ENCODE measurements around the gene USP15.

USP15 gene
- total RNA-seq, result 245 to 281 reads per million in 2 donors

DNA sequence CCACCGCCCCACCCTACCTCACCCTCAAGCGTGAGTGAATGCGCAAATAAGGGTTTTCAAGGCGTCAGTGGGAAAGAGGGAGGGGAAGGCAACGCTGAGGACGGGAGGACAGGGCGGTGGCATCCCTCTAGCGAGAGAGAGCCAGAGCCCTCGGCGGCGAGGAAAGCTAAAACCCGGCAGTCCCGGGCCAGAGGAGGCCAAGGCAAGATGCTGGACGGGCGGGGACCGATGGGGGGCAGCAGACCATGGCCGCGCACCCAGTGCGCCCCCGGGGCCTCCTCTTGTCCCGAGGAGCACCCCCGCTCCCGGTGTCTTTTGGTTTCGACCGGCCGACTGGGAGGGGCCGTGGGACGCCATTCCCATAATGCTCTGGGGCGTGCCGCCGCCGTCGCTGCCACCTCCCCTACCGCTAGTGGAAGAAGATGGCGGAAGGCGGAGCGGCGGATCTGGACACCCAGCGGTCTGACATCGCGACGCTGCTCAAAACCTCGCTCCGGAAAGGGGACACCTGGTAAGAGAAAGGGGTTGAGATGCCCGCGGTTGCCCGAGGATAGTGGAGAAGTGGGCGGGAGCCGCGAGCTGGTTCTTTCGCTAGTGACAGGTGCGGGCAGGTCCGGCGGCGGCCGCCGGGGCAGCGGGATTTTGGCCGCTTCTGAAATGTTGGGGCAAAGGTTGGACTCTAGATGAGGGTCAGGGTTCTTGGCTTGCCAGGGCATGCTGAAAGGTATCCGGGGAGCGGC lies at the start of gene USP15:
USP15 (plus strand) TSS at position 412 of the 740 bp plus-strand sequence; CDS start at position 423, 11 bp downstream.
- DNase-seq, result peak; percentile 91

DNA sequence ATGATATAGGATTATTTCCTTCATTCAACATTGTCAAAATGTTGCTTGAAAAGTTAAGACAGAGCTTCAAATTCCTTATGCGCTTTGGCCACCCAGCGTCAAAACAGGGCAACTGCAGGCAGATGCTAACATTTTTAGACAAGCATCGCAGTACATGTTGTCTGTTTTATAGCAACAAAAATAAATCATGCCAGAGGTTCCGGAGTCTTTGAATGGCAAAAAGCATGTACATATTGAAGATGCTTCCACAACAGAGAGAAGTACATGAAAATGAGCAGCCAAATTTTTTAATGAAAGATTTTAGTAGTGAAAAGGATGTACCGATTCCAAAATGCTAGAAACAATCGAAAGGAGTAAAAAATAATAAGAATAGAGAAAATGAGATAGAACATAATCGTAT lies 49.8 kb upstream of the USP15 start:
- no peak for DNase-seq

DNA sequence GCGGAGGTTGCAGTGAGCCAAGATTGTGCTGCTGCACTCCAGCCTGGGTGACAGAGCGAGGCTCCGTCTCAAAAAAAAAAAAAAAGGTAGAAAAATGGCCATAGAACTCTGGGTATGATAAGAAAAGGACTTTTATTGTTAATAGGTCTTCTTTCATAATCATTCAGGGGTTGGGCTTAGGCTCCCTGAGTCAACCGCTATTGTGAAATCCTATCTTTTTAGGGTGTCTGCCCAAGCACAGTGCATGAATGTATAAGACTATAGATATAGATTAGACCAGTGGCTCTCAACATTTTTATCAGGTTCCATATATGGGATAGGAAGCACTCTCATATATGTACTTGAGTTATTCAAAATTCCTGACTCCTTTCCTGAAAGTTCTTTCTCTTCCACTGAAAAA lies 48.7 kb upstream of the USP15 start:
- DNase-seq, result no peak

DNA sequence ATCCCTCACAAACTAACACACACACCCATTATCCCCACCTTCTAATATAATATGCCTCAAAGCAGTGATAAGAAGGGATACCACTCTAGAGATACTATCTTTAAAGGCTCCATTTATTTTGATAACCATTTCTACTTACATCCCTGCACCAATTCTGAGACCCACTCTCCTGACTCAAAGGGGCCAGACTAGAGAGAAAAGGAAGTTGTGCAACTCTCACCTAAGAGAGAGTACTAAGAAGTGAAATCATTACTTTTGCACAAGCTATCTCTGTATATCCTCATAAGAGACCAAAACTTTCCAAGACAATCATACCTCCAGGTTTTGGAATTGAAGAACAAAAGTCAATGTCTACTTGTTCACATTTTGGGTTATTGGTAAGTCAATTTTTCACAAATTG lies 45.4 kb upstream of the USP15 start:
- no peak for DNase-seq

DNA sequence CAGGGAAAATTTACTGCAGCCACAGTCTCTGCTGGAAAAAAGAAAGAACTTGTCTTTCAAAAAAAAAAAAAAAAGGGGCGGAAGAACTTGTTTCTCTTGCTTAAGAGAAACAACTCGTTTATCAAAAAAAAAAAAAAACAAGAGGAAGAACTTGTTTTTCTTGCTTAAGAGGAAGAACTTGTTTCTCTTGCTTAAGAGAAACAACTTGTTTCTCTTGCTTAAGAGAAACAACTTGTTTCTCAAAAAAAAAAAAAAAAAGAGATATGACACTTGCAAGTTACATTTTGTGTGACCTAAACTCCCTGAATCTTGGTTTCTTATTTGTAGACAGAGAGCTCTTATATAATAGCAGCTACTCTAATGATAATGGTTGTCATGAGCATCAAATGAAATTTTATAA lies 44.7 kb upstream of the USP15 start:
- DNase-seq, result no peak

DNA sequence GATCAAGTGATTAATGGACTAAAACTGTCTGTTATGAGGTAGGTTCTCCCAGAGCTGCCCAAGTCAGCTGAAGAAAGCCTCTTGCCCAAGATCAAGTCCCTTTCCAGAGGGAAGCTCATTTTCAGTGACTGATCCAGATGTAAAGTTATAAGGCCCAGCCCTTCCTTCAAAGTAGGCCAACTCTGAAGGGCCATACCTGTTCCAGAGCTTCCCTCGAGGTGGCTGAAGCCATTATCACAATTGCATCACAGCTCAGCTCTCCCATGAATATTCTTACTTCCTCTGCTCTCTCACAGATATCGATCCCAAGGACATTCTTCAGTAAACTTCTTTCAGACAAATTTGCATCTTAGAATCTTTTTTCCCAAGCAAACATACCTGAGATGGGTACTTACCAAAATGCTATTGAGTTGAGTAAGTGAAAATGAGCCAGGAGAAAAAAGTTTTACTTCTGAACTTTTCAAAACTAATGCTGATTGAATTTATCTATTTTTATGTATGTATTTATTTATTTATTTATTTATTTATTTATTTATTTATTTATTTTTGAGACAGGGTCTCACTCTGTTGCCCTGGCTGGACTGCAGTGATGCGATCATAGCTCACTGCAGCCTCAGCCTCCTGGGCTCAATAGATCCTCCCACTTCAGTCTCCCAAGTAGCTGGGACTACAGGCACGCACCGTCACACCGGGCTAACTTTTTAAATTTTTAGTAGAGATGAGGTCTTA lies 42.6 kb upstream of the USP15 start:
- no peak for DNase-seq

DNA sequence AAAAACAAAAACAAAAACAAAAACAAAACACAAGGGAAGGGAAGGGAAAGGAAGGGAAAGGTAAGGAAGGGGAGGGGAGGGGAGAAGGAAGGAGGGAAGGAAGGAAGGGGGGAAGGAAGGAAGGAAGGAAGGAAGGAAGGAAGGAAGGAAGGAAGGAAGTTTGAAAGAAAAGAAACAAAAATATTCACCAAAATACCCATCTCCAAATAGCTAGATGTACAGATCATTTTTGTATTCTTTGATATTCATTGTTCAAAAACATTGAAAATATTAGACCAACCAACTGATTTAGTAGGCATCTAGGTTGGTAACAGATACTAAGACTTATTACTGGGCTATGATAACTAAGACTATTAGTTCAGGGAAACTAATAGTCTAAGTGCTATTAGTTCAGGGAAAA lies 39.1 kb upstream of the USP15 start:
- no peak for DNase-seq

DNA sequence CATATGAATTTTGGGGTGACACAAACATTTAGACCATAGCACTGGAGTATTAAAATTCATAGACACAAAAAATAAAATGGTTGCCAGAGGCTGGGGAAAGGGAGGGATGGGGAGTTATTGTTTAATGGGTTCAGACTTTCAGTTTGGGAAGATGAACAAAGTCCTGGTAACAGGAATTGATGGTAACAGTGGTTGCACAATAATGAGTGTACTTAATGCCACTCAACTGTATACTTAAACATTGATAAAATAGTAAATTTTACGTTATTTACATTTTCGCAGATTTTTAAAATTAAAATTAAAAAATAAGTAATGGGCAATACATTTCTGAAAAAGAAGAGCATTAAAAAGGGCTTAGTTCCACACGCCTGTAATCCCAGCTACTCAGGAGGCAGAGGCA lies 35.6 kb upstream of the USP15 start:
- DNase-seq, result no peak

DNA sequence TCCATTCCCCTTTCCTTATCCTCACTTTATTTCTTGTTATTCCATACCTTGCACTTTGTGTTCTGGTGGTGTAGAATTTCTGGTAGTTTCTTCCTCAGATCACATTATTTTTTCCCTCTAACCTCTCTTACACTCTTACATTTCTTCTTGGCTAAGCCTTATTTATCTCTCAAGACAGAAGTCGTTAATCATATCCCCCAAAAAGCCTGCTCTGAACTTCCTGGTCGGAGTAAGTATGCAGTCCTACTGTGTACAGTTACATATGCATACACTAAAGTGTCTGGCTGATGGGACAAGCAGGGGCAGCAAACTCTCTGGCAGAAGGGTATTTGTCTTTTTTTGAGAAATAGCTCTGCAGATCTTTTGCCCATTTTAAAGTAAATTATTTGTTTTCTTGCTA lies 33.1 kb upstream of the USP15 start:
- no peak for DNase-seq

DNA sequence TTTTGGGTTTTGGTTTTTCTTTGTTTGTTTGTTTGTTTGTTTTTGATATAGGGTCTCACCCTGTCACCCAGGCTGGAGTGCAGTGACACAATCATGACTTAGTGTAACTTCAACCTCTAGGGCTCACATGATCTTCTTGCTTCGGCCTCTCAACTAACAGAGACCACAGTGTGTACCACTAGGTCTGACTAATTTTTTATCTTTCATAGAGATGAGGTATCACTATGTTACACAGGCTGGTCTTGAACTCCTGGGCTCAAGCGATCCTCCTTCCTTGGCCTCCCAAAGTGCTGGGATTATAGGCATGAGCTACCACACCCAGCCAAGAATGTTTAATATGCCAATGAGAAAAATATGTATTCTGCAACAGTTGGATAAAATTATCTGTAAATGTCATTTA lies 29.6 kb upstream of the USP15 start:
- no peak for DNase-seq

DNA sequence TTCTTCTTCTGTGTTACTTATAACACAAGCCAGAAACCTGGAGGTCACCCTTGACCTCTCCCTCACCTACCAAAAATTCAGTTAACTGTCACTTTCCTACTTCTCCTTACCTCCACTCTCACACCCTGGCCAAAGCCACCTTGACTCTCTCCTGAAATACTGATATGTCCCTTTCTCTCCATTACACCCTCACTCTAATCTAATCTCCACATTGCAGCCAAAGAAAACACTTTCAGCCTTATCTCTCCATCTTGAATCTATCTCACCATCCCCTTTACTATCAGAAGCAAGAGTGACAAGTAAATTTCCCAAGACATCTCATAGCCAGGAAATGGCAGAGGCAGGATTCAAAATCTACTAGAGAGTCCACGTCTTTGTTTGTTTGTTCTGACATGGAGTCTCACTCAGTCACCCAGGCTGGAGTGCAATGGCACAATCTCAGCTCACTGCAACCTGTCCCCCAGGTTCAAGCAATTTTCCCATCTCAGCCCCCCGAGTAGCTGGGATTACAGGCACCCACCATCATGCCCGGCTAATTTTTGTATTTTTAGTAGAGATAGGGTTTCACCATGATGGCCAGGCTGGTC lies 28.0 kb upstream of the USP15 start:
- no peak for DNase-seq

DNA sequence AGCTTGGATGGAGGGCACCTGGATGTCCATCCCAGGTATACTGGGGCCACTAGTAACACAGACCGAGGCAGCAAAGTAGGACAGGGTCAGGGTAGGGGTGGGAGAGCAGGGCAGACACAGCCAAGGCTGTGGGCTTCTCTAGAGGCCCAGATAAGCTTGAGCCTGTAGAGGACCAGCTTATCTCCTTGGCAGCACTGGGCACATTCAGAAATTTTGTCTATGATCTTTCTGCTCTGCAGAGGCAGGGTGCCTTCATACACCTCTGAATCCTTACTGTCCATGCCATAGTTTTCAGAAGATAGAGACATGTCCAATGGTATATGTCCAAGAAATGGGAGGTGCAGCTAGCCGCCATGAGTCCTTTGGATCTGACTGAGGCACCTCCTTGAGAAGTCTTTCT lies 26.4 kb upstream of the USP15 start:
- DNase-seq, result no peak

DNA sequence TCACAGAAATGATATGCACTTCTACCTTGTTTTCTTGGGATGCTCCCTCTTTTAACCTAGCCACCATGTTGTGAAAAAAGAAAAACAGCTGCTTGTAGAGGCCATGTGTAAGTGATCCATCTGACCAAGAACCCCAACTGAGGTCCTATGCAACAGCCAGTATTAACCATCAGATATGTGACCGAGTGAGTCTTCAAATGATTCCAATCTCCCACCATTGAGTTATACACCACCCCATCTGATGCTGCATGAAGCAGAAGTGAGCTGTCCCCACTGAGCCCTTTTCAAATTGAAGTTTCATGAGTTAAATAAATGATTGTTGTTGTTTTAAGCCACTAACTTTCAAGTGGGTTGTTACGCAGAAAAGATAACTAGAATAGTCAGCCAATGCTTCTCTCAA lies 20.6 kb upstream of the USP15 start:
- no peak for DNase-seq

DNA sequence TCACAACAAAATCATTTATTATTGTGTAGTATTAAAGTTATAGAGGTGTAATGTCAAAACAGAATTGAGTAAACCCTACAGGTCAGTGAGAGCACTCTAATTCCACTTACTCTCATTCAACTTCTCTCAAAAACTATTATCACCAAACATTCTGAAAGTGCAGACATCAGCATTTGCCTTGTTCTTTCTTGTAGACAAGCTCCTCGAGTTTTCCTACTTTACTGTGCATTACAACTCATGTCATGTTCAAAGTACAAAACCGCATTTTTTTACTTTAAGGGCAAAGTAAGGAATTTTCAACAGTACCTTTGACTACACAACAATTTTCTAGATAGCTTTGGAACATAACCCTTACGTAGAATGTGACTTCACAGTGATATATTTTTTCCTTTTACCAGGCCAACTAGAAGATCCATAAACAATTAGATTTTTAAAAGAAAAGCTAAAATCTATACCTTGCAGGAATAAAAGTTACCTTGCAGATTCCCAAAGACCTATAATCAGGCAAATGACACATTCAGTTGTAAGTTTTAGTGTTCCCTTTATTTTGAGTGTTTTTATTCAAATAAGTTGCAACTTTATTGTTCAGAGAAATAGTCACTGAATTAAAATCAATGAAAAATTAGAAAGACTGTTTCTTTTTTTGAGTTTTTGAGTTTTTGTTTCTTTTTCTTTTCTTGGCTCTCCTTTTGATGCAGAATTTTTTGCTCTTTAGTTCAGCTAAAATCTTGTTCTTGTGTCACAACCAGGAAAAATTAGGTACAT lies 12.7 kb upstream of the USP15 start:
- no peak for DNase-seq

DNA sequence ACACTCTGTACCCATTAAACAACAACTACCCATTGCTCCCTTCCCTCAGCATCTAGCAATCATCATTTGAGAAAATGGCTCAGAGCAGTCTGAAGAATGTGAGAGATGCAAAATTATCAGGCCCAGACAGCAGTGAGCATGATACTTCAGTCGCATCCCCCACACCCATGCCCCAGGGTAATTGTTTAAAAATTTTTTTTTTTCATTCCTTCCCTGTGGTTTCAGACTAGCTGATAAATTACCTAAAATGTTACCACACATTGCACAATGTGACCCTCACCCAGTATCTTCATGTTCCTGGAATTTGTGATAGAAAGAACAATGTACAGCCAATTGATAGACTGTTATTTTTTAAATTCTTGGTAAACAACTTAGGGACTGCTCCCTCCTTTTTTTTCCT lies 11.3 kb upstream of the USP15 start:
- no peak for DNase-seq

DNA sequence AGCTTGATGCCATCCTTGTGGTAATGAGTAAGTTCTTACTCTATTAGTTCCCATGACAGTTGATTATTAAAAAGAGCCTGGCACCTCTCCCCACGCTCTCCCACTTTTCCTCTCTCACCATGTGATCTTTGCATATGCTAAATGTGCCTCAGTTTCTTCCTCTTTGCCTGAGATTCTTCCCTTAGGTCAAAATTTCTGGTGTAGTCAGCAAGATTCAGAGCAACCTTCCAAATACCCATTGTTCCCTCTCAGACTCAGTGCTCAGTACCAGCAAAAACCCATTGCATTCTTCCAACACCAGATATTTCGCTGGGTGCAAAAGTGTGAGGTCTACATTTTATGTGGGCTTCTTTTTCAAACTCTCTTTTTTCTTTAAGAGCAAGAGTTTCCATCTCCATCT lies 10.8 kb upstream of the USP15 start:
- no peak for DNase-seq

DNA sequence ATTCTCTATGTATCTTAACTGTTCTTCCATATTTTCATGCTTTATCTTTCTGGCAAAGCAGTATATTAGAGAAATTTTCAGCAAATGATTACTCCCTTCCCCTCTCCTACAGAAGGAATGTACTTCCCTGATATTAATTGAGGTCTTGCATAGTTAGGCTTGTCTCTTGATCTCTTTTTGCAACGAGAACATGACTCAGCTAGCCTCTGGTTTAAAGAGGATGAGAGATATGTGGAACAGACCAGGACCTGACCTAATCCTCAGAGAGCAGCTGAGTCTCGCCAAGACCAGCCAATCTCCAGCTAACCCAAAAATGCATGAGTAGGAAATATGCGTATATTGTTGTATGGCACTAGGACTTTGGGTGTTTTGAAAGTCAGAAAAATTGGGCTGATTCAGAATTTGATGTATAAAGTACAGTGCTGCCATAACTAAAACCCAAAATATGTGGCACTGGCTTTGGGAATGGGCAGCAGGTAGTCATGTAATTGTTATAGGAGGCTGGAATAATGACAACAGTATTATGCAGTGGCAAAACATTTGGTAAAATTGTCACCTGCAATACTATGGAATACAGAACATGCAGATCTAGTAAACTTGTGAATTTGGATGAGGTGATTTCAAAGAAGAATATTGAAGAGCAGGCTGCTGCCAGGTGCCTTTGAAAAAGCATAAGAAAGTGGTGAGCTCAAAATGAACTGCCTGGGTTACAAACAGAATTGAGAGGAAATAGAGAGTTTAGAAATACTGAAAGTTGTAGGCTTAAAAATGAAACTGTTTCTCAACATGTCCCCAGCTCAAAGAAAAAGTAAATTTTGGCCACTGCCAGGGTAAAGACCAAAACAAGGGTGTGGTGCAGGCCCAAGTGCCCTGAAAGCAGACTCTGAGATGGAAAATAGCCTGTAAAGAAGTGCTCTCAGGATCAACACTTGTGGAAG lies 9.3 kb upstream of the USP15 start:
- DNase-seq, result no peak

DNA sequence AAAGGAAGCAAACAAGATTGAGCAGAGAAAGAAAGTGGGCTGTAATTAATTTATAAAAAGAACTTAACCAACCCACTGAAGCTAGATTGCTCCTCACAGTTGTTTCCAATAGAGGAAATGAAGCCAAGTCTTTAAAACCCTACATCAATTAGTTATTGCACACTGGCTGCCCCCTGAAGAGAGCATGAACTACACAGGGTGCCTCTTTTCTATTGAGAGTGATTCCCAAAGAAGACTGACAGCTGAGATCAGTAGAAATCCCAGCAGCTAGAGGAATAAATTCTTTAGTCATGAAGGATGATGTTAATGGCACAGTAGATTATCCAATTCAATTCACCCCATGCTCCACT lies 8.6 kb upstream of the USP15 start:
- DNase-seq, result no peak

DNA sequence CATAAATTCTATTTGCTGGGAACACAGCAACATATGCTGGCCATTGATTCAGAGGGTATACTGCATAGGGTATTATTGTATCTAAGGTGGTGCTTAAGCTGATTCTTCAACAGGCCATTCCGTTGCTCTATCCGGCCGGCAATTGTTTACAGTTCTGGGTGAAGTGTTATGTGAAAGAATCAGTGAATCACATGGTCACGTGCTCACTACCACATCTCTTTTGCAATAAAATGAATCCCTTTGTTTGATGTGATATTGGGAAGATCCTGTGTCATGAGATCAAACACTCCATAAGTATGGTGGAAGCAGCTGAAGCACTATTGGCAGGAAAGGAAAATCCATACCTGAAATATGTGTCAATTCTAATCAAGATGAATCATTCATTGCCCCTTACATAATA lies 7.6 kb upstream of the USP15 start:
- no peak for DNase-seq

DNA sequence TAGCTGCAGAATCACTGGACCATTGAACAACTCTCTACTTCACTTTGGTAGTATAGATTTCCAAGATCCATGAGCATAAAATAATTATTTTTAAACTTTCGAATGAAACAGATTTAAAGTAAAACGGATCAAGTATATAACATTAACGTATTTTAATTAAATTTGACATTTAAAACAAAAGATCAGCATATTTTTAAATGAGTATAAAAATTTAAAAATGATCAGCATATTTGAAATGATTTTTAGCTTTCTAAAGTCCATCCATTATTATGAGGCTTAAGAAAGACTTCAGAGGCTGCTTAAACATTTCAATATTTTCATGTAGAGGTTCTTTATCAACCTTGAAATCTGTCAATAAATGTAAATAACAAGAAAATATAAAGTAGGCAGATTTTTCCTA lies 5.2 kb upstream of the USP15 start:
- no peak for DNase-seq

DNA sequence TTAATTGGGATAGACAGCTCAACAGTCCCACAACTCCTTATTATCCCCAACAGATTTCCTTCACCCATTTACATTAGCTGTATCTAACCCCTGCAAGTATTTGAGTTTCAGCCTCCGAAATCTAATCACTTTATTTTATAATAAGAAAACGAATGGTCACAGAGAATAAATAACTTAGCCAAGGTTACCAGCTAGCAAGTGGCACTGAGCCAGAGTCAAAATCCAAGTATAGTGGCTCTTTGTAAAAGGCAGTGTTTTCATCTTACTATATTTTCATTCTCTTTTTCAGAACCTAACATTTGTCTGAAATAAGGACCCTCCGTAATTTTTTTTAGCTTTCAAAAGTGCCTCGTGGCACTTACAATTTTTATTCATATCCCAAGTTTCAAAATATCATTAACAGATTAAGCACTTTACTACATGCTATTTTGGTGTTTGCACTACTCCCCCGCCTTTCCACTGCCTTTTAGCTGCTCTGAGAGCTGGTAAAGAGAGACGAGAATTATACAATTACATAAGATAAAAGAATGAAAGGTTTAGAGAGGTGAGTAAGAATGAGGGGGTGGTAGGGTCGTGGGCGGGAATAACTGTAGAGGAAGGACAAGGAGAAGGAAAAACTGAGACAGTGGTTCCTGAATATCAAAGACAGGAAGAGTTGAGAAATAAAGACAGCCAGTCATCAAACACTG lies 3.7 kb upstream of the USP15 start:
- DNase-seq, result no peak

DNA sequence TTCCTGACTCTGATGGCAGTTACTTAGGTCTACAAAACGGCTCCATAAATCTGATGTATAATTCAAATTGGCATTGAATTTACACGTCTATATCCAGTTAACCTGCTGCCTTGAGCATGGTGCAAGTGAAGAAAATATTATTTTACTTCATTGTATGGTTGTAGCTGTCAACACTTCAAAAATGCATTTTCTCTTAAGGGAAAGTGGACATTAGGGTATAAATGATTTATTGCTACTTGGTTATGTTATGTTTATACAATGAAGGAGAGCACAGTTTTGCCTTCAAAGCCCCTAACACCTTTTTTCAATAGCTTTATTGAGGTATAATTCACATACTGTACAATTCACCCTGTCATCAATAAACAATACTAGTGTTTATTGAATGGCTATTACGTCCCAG lies 2.0 kb upstream of the USP15 start:
- no peak for DNase-seq
